GM23248 (cell line): ENCODE data around the gene PKNOX2. TPM values are rescaled to one million over a fixed set of nuclear protein-coding genes. Genes with fewer than 3 reads are reported as not detected.
A peak's percentile ranks its signal among the peaks of the same experiment; 100 is the strongest.

Experiments used
- DNase-seq: peaks from one replicate; pipeline ENCODE4 v3.0.0-alpha.2; 2015
- H2AFZ ChIP-seq: fragments of 200-600 bp; sonication (generic); 2 replicates; pipeline ENCODE4 v1.6.1; 2016; ENCODE audit warnings: antibody characterized with exemption
- H3F3A ChIP-seq: fragments of 200-600 bp; sonication (generic); 2 replicates; pipeline ENCODE4 v1.6.1; 2016; ENCODE audit warnings: mild to moderate bottlenecking, antibody characterized with exemption, mixed run types; ENCODE audit not compliant: insufficient read depth
- H3K27ac ChIP-seq: fragments of 200-600 bp; sonication (generic); 2 replicates; pipeline ENCODE4 v1.5.1; 2016; ENCODE audit warnings: mild to moderate bottlenecking
- H3K27me3 ChIP-seq: fragments of 200-600 bp; sonication (generic); replicated peaks from 2 replicates; pipeline ENCODE4 v1.6.1; 2016; ENCODE audit warnings: mild to moderate bottlenecking; ENCODE audit not compliant: insufficient read depth
- H3K36me3 ChIP-seq: fragments of 200-600 bp; sonication (generic); 2 replicates; pipeline ENCODE4 v1.6.1; 2016; ENCODE audit warnings: low read depth, mild to moderate bottlenecking
- H3K4me1 ChIP-seq: fragments of 200-600 bp; sonication (generic); 2 replicates; pipeline ENCODE4 v1.6.1; 2016; ENCODE audit warnings: mild to moderate bottlenecking; ENCODE audit not compliant: insufficient read depth
- H3K4me2 ChIP-seq: fragments of 200-600 bp; sonication (generic); one replicate; pipeline ENCODE4 v1.6.1; 2016; ENCODE audit warnings: mild to moderate bottlenecking; ENCODE audit not compliant: unreplicated experiment
- H3K4me3 ChIP-seq: fragments of 200-600 bp; sonication (generic); 2 replicates; pipeline ENCODE4 v1.5.1; 2016; ENCODE audit warnings: mild to moderate bottlenecking
- H3K79me2 ChIP-seq: fragments of 200-600 bp; sonication (generic); 2 replicates; pipeline ENCODE4 v1.6.1; 2016; ENCODE audit warnings: mild to moderate bottlenecking; ENCODE audit not compliant: insufficient read depth
- H3K9ac ChIP-seq: fragments of 200-600 bp; sonication (generic); 2 replicates; pipeline ENCODE4 v1.6.1; 2016; ENCODE audit warnings: mild to moderate bottlenecking
- H3K9me2 ChIP-seq: fragments of 200-600 bp; sonication (generic); 2 replicates; pipeline ENCODE4 v1.6.1; 2016; ENCODE audit warnings: mixed run types, mild to moderate bottlenecking, moderate library complexity; ENCODE audit not compliant: insufficient read depth
- H3K9me3 ChIP-seq: fragments of 200-600 bp; sonication (generic); one replicate; pipeline ENCODE4 v1.6.1; 2017; ENCODE audit warnings: low read depth
- H4K20me1 ChIP-seq: fragments of 200-600 bp; sonication (generic); 2 replicates; pipeline ENCODE4 v1.6.0; 2016; ENCODE audit not compliant: insufficient read depth
- EZH2 ChIP-seq: fragments of 200-600 bp; sonication (generic); IDR thresholded peaks from 2 replicates; pipeline ENCODE4 v1.6.1; 2018; ENCODE audit warnings: antibody characterized with exemption, mild to moderate bottlenecking; ENCODE audit not compliant: insufficient read depth, poor library complexity, severe bottlenecking
- EZH2phosphoT487 ChIP-seq: fragments of 200-600 bp; sonication (generic); IDR thresholded peaks from 2 replicates; pipeline ENCODE4 v1.6.1; 2018; ENCODE audit warnings: antibody characterized with exemption, moderate library complexity, mild to moderate bottlenecking, low read depth; ENCODE audit not compliant: insufficient read depth
- WGBS, 2 experiments: methylation state at CpG; one replicate each; pipeline ENCODE4 v1.1.6; 2015 to 2017; ENCODE audit warnings: low lambda C conversion rate in 2 of 2, low coverage in 1 of 2; ENCODE audit errors: missing lambda C conversion rate in 2 of 2; 5-methylcytosine and 5-hydroxymethylcytosine counted together
- in situ Hi-C: fragments of 300-500 bp; cut with MboI; formaldehyde crosslinking; loops from 2 replicates; pipeline ENCODE4 v1.15.0; 2020
- polyA plus RNA-seq: library from polyadenylated mRNA; unstranded; fragments of >200 nt; fragmentation: Nextera tagmentation; extraction: Ambion mirVana; gene quantifications from 2 replicates; pipeline ENCODE4 v1.2.1, GENCODE V29; 2016
- total RNA-seq: library from RNA; depleted of rRNA; stranded (reverse); fragments of >200 nt; shearing (Covaris generic); gene quantifications from 2 replicates; pipeline ENCODE4 v1.2.3, GENCODE V29; 2014

PKNOX2 gene
- total and polyA plus RNA-seq, 2 experiments from 2014 or later: 0.21 to 0.76 TPM

- H4K20me1 ChIP-seq: no peaks in the 10 kb centered on the region
- 0 out of 2 replicates have a peak, but pooled peaks cover 6% of the 10 kb centered on the region for H3F3A ChIP-seq
- H3K9ac ChIP-seq: no peak overlapping the region
- no peaks in the 10 kb centered on the region for H3K9me2 ChIP-seq
- H3K4me2 ChIP-seq: no peak overlapping the region
- no peaks in the 10 kb centered on the region for H3K4me1 ChIP-seq
- H2AFZ ChIP-seq: no peak overlapping the region
- H3K36me3 ChIP-seq: no peaks in the 10 kb centered on the region
- DNase-seq: no peak
- no peak overlapping the region for H3K4me3 ChIP-seq
- no peaks in the 10 kb centered on the region for H3K79me2 ChIP-seq
- TF ChIP-seq EZH2: no peak
- TF ChIP-seq EZH2phosphoT487: no peak
- WGBS, 2 experiments: 64 to 81% methylated on average over 9 to 13 of the region's 13 CpGs
- in situ Hi-C loops: loop anchor here (5.0 to 10.0 kb wide), 2 partner anchors 186 to 263 kb away; partner anchors contain the start of gene PKNOX2
- H3K27me3 ChIP-seq: no peaks in the 10 kb centered on the region
- H3K27ac ChIP-seq: no peak overlapping the region
- no peaks in the 10 kb centered on the region for H3K9me3 ChIP-seq
Observed at GRCh38 chr11:125348141-125348651, 183.6 kb downstream of the PKNOX2 start.

GRCh38 chr11:125348674-125349309 is 184.2 kb downstream of the PKNOX2 start:
- no peaks in the 10 kb centered on the region for H3K9me3 ChIP-seq
- no peaks in the 10 kb centered on the region for H4K20me1 ChIP-seq
- H3K4me3 ChIP-seq: no peak overlapping the region
- no peaks in the 10 kb centered on the region for H3K4me1 ChIP-seq
- H3K4me2 ChIP-seq: no peak overlapping the region
- DNase-seq: peak; percentile 57
- in situ Hi-C loops: loop anchor here (5.0 to 10.0 kb wide), 2 partner anchors 186 to 264 kb away; partner anchors contain the start of gene PKNOX2
- no peaks in the 10 kb centered on the region for H3K79me2 ChIP-seq
- H3F3A ChIP-seq: 0 out of 2 replicates have a peak, but pooled peaks cover 6% of the 10 kb centered on the region
- TF ChIP-seq EZH2phosphoT487: no peak
- no peak for TF ChIP-seq EZH2
- no peak overlapping the region for H3K27ac ChIP-seq
- no peak overlapping the region for H2AFZ ChIP-seq
- no peaks in the 10 kb centered on the region for H3K36me3 ChIP-seq
- no peak overlapping the region for H3K9ac ChIP-seq
- no peaks in the 10 kb centered on the region for H3K27me3 ChIP-seq
- 21 to 27% methylated on average over 8 to 9 of the region's 9 CpGs for WGBS, 2 experiments
- H3K9me2 ChIP-seq: no peaks in the 10 kb centered on the region

GRCh38 chr11:125350206-125351032 is 185.9 kb downstream of the PKNOX2 start:
- DNase-seq: no peak
- Histone ChIP-seq H3F3A (0 out of 2 replicates have a peak, but pooled peaks cover 1% of the 10 kb centered on the region), H3K9me3 (no peaks in the 10 kb centered on the region), H3K79me2 (no peaks in the 10 kb centered on the region), H3K4me1 (no peaks in the 10 kb centered on the region), H3K36me3 (no peaks in the 10 kb centered on the region), H3K9me2 (no peaks in the 10 kb centered on the region), H3K4me2 (no peak overlapping the region), H3K4me3 (no peak overlapping the region), H3K9ac (no peak overlapping the region), H3K27ac (no peak overlapping the region), H3K27me3 (no peaks in the 10 kb centered on the region), H2AFZ (no peak overlapping the region), H4K20me1 (no peaks in the 10 kb centered on the region)
- in situ Hi-C loops: no loop called here
- TF ChIP-seq EZH2 (no peak), EZH2phosphoT487 (no peak)
- 77% methylated on average over 16 to 21 of the region's 21 CpGs for WGBS, 2 experiments

- TF ChIP-seq EZH2phosphoT487 (no peak), EZH2 (no peak)
- Histone ChIP-seq H4K20me1 (no peaks in the 10 kb centered on the region), H3K36me3 (no peaks in the 10 kb centered on the region), H3K9ac (no peak overlapping the region), H3K4me1 (no peaks in the 10 kb centered on the region), H3K4me2 (no peak overlapping the region), H3K79me2 (no peaks in the 10 kb centered on the region), H3K4me3 (no peak overlapping the region), H2AFZ (no peak overlapping the region), H3K9me2 (no peaks in the 10 kb centered on the region), H3F3A (no peaks in the 10 kb centered on the region), H3K27me3 (no peaks in the 10 kb centered on the region), H3K27ac (no peak overlapping the region), H3K9me3 (no peaks in the 10 kb centered on the region)
- DNase-seq: no peak
- in situ Hi-C loops: no loop called here
- WGBS, 2 experiments: 91 to 93% methylated on average over 29 to 32 of the region's 32 CpGs
Observed at GRCh38 chr11:125351033-125351867, 186.7 kb downstream of the PKNOX2 start.
